ENCODE measurements around the gene ARMC7.
A peak's percentile ranks its signal among the peaks of the same experiment; 100 is the strongest.
"Not testable (repeated sequence)": the region's sequence is repeated elsewhere in the genome, so short reads cannot be mapped to it uniquely, and the experiment has no call there.

Gene ARMC7

DNA sequence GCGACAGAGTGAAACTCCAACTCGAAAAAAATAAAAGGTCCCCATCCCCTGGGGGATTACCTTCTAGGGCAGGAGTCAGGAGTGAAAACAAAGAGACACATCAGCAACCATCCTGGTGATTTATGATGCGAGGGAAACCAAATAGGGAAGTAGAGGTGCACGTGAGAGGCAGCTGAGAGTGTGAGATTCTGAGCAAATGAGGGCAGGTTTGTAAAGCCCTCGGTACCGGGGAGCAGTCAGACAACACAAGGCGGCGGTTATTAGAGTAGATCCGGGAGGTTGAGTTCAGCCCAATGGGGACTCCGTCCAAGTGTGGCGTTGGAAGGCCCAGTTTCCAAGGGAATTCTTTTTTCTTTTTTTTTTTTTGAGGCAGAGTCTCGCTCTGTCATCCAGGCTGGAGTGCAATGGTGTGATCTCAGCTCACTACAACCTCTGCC is 7.4 kb upstream of the ARMC7 start:
- DNase-seq (ENCODE audit: low read depth in 2 of 2) = no peak

DNA sequence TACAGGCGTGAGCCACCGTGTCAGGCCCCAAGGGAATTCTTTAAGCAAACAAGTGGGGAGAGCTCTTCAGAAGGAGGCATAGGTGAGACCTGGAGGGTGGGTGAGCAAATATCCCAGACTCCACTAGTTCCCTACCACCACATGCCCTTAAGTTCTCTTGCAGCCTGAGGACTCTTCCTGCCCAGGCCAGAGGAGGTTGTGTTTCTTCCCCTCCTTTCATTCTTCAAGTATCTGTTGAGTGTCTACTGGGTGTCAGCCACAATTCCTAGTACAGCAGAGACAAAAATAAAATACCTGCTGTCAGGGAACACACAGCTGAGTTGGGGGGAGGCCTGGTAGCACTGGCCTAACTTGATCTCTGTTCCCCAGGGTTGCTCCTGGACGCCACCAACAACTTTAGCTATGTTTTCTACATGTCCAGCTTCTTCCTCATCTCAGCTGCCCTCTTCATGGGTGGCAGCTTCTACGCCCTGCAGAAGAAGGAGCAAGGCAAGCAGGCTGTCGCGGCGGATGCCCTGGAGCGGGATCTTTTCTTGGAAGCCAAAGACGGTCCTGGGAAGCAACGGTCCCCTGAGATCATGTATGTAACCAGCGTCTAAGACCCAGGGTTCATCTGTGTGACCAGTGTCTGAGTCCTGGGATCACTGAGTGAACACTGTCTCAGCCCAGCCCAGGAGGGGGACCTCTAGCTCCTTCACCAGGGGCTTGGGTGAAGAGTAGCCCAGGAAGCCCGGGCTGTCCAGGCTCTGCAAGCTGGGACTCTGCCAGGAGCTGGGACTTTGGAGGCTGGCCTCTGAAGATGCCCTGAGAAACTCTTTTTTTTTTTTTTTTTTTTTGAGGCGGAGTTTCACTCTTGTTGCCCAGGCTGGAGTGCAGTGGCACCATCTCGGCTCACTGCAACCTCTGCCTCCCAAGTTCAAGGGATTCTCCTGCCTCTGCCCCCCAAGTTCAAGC is 5.9 kb upstream of the ARMC7 start:
- no peak for DNase-seq (ENCODE audit: low read depth in 2 of 2)

DNA sequence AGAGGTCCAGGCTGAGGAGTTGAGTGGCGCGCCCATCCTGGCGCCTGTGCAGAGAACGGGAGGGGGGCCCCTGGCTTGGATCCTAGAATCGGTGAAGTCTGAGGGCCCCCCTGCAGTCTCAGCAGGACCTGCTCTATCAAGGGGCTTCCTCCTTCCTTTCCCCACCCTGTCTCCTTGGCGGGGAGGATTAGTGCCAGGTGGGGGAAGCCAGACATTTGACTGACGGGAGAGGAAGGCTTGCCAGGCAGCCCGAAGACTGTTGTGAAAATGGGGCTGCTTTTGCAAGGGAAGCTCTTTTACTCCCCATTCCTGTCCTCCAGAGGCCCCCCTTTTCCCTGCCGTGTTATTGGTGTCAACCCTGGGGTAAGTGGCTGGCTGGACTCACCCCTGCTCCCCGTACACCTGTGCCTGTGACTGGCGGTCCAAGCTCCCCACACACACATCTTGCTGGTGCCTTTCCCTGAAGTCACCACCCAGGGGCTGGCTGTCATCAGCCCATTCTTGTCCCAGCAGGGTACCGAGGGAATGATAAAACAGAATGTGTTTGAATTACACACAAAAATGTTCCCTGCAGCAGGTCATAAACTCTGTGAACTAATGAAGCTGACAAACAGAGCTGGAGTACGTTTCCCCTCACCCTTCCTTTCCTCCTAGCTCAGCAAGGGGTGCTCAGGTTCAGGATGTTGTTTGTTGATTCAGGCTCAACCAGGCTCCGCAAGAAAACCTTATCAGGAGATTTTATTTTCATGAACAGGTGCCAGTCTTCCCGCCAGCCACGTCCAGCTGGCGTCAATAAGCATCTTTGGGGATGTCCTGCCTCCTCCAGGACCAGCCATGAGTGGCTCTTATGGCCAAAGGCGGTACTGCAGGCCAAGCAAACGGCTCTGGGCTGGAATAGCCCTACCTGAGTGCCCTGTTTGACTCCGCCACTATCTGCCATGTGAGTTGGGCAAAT is 4.4 kb upstream of the ARMC7 start:
- no peak for DNase-seq (ENCODE audit: low read depth in 2 of 2)

DNA sequence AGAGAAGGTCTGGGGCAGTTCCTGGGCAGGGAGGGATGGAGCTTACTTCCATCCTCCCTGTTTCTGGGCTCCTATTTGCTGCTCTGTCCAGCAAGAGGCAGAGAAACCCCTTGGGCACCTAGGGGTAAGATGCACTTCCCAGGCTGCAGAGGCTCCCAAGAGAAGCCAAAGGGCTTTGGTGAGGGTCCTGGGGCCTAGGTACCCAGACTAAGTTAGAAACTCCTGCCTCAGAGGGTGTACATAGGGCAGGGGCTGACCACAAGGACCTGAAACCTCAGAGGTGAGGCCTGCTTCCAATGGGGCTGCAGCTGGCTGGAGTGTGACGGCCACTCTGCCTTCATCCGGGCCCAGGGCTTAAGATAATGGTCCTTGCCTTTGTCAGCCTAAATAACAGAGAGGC is 1.6 kb upstream of the ARMC7 start:
- no peak for DNase-seq (ENCODE audit: low read depth in 2 of 2)

DNA sequence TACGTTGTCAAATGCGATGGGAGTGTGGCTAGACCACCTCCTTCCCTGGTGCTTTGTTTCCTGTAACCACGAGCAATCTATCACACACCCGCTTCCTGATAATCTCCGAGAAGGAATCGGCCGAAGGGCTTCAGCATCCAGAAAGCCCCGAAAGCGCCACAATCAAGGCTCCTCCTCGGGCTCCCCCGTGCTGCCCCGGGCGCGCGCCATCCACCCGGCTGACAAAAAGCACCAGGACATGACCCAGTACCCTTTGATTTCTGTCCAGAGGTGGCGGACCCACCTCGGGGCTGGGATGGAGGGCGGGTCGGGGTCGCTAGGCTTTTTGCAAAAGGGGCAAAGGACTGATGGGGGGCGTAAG is 743 bp upstream of the ARMC7 start:
- DNase-seq (ENCODE audit: low read depth in 2 of 2) = no peak

DNA sequence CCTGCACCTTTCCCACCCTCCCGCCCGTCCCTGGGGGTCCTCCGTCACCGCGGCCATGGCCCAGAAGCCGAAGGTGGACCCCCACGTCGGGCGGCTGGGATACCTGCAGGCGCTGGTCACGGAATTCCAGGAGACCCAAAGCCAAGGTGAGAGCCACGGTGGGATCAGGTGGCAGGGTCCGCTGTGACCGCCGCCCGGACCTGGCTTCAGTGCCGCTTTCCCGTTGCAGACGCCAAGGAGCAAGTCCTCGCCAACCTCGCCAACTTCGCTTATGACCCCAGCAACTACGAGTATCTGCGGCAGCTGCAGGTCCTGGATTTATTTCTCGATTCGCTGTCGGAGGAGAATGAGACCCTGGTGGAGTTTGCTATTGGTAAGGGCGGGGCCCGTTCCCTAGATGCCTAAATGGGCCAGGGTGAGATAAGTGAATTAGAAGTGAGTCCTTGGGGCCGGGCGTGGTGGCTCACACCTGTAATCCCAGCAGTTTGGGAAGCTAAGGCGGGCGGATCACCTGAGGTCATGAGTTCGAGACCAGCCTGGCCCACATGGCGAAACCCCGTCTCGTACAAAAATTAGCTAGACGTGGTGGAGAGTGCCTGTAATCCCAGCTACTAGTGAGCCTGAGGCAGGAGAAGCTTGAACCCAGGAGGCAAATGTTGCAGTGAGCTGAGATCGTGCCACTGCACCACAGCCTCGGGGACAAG is 617 bp downstream of the ARMC7 start:
- DNase-seq (ENCODE audit: low read depth in 2 of 2) = no peak

DNA sequence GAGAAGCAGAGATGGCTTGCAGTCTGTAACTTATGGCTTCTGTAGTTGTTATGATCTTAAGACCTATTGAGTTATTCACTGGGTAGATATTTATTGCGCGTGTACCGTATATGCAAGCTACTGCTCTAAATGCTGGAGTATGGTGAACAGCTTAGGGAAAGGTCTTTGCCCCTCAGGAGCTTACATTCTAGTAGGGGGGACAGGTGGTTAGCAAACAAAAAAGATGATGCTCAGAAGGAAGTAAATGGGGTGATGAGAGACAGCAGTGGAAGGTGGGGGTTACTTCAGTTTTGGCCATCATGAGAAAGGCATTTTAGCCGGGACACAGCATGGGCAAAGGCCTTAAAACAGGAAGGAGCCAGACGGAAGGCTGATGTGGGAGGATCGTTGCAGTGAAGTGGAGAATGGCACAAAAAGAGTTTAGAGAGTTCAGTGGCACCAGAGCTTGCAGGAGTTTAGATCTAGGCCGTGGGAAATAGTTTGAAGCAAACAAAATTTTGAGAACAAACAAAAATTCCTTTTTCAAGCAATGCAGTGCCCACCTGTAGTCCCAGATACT is 2.1 kb downstream of the ARMC7 start:
- no peak for DNase-seq (ENCODE audit: low read depth in 2 of 2)

DNA sequence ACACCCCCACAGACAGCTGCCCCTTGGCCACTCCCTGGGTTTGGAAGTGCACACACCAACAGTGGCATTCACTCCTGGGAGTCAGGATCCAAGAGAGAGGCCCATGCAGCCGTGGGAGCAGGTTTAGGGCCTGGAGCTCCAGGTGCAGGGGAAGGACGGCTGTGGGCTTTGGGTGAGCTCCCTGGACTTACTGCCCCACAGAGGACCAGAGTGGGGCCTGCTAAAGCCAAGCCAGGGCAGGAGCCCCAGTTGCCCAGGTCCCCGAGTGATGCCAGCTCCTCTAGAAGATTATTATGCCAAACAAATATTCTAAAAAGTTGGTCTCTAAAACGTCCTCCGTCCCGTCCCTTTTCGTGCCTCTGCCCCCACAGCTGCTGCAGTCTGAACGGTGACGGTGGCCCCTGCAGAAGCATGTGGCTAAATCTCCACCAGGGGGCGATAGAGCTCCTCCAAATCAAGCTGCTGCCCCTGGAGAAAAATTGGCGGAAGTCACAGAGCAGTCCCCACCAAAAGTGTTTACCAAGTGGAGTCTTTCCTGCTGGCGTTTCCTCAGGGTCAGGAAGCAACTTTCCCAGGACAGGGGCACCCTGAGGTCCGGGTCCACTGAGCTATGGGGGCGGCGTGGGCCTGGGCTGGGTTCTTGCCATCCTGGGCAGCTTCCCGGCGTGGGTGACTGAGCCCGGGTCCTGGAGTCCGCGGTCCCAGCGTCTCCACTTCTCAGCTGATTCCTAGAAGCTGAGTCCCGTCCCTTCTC is 4.2 kb downstream of the ARMC7 start:
- DNase-seq (ENCODE audit: low read depth in 2 of 2) = peak; percentile 72 to 93

DNA sequence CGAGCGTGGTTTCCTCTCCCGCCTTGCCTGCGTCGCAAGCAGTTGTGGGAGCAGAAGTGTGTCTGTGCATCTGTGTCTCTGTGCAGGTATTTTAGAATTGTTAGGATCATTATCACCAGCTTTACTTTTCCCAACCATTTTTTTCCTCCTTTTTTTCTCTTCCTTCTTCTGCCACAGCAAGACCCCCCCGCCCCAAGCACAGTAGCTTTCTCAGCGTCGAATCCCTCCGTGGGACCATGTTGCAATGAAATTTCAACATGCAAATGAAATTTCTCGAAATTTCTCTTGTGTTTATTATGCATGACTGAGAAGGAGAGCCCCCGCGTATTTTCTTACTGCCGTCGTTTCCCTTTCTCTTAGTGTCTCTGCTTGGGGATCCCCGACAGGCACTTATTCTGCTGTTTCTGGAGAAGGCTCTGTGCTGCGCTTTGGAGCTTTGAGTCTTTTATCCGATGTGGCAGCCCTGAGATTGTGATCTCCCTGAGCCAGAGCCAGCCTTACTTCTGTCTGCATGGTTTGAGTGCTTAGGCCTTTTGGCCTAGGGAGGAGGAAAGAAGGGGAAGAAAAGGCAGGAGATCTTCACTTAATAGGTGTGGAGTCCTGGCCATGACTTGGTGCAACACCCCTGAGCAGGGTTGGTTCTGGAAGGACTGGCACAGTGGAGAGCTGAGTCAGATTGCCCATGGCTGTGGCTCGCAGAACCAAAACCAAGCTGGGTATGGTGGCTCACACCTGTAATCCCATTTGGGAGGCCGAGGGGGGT is 5.0 kb downstream of the ARMC7 start:
- no peak for DNase-seq (ENCODE audit: low read depth in 2 of 2)

DNA sequence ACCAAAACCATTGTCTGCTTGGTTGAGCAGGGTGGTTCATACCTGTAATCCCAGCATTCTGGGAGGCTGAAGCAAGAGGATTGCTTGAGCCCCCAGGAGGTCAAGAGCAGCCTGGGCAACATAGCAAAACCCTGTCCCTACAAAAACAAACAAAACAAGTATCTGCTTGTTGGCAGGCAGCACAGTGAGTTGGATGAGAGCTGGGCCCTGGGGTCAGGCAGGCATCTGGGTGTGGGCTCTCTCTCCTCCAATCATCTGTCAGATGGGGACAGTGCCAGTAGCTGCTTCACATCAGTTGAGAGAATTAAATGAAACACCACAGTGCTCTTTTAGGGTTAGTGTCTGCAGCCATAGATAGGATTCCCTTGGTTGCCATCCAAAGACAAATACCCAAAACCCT is 5.8 kb downstream of the ARMC7 start:
- no peak for DNase-seq (ENCODE audit: low read depth in 2 of 2)

DNA sequence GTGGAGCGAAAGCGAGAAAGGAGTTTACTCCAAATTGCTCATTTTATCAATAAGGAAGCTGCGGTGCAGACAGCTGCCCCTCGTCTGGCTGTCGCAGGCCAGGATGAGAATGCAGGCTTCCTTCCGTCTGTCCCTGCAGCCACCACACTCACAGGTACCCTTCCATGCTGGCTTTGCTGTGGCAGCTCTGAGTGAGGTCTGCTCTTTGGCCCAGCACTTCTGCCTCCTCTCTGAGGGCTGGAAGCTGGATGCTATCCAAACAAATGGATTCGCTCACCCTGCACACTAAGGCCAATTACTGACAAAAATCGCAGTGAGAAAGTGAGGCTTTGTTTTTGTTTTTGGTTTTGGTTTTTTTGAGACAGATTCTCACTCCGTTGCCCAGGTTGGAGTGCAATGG is 7.0 kb downstream of the ARMC7 start:
- no peak for DNase-seq (ENCODE audit: low read depth in 2 of 2)

DNA sequence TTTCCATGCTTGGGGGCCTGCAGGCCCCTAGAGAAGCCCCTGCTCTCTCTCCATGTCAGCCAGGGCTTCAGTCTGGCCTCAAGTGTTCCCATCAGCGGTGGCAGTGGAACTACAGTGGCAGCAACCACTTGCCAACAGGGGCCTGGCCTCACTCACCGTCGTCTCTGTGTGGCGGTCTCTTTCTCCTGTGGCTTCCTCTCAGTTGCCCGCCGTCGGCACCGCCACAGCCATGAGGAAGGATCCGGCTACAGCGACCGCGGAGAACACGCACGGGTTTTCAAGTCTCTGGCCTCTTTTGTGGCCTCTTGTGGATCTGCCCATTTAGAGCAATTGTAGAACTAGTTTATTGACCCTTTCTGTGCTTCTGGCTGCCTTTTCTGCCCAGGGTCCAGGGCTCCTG is 8.5 kb downstream of the ARMC7 start:
- no peak for DNase-seq (ENCODE audit: low read depth in 2 of 2)

DNA sequence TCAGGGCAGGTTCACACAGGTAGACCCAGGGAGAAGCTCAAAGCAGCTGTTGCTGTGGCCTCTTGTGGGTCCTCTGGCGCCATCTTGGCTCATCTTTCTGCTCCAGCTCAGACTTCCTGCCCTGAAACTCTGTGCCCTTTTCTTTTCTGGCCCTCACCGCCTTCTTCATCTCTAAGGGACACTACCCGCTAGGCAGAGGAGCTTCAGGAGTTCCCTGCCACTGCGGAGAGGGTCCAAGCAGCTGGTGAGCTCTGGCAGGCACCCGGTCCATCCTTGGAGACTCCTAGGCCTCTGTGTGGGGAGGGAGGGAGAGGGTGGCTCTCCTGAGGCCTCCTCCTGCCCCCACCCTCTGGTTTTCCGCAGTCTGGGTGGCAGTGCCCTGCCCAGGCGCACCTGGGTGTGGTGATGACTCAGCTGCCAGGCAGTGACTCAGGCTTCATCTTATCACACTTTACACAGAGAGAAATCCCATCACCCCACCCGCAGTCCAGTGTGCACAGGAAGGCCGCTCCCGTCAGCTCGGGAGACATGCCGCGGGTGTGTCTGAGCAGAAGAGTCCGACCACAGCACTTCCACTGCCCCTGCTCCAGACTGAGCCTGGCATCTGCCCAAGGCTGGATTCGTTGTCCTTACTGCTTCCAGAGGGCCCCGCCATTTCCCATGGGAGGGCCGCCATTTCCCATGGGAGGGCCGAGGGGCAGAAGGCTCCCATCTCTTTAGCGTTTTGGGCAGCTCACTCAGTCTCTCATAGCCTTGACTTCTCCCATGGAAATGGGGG is 14.5 kb downstream of the ARMC7 start:
- DNase-seq (ENCODE audit: low read depth in 2 of 2) = peak; percentile 57 to 58

DNA sequence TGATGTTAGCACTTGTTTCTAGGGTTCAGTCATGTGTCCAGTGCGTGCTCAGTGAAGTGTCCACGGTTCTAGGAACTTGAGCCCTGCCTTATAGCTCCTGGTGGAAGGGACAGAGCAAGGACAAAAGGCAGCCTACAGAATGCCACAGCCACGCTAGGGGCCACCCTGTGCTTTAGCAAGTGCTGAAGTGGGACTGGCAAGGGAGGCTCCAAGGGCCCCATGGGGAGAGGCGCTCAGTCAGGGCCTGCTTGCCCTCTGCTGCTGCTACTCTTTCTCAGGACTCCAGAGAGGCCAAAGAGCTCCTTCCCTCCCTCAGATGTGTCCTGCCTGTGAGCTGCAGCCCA is 15.0 kb downstream of the ARMC7 start:
- DNase-seq (ENCODE audit: low read depth in 2 of 2) = no peak

DNA sequence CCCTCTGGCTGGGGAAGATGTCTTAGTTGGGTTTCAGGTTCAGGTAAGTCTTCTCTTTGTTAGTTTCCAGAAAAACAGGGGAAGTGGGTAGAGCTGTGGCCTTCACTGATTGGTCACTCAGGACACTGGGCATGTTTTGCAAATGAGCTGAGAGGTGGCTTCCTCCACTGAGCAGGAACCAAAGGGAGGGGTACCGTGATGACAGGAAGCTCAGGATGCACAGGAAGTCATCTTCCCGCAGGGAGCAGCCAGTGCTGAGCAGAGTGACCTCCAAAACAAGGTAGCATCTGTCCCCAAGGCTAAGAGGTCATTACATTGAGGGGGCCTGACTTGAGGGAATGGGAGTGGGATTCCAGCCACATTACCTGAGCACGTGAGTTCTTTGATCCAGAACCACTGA is 16.2 kb downstream of the ARMC7 start:
- DNase-seq (ENCODE audit: low read depth in 2 of 2) = no peak

DNA sequence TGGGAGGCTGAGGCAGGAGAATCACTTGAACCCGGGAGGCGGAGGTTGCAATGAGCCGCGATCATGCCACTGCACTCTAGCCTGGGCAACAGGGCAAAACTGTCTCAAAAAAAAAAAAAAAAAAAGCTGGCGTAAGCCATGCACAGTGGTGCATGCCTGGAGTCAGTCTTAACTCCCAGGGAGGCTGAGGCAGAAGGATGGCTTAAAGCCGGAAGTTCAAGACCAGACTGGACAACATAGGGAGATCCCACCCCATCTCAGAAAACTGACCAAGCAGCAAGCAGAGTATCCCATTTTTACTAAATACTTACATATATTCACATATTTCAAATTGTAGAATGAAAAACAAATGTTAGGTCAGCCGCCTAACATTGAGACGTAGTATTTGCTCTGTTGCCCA is 17.2 kb downstream of the ARMC7 start:
- no peak for DNase-seq (ENCODE audit: low read depth in 2 of 2)

DNA sequence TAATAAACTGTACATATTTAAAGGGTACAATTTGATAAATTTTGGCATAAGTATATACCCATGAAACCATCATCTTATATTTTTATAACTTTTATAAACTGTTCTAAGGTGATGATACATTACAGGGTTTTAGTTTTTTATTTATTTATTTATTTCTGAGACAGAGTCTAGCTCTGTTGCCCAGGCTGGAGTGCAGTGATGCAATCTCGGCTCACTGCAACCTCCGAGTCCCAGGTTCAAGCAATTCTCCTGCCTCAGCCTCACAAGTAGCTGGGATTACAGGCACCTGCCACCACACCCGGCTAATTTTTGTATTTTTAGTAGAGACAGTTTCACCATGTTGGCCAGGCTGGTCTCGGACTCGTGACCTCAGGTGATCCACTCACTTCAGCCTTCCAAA is 18.2 kb downstream of the ARMC7 start:
- DNase-seq (ENCODE audit: low read depth in 2 of 2) = not testable (repeated sequence)

DNA sequence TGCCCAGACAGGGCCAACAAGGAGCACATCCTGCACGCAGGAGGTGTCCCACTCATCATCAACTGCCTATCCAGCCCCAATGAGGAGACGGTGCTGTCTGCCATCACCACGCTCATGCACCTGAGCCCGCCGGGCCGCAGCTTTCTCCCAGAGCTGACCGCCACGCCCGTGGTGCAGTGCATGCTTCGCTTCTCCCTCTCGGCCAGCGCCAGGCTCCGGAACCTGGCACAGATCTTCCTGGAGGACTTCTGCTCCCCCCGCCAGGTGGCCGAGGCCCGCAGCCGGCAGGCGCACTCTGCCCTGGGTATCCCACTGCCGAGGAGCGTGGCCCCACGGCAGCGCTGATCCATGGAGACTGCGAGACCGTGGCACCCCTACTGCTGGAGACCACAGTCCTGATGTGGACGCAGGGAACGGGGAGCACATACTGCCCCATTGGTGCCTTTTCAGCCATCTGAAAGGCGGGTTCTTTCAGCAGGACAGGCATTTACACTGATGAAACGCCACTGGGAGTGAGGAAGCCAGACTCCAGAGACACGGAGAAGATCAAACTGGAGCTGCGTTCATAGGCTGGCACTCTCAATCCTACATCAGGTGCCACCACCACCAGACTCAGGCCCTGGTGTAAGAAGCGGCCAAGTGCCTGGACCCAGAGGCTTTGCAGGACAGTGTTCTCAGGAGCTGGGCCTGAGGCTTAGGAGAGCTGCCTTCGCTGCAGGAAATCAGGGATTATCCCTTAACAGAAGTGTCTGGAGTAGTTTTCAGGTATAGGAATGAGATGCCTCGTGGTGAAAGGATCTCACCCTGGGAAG is 19.1 kb downstream of the ARMC7 start:
- no peak for DNase-seq (ENCODE audit: low read depth in 2 of 2)

DNA sequence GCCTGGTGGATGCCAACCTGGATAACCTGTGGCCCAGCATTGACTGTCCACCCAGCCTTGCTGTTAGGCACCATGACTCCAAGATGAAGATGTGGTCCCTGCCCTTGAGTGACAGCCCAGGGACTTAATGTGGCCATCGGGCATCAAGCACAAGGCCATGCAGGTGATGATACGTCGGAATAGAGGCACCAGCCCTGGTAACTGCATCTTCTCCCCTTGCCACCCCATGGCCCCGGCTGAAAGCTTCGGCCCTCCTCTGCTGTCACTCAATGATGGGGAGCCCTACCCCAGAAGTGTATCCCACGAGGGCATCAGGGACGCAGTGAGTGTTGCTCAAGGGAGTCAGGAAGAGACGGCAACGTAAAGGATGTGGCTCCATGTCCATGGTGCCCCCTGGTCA is 19.8 kb downstream of the ARMC7 start:
- no peak for DNase-seq (ENCODE audit: low read depth in 2 of 2)

Measured in stimulated activated CD4-positive, alpha-beta T cell treated with anti-CD3 and anti-CD28 coated beads, Interleukin-1b, Interleukin-23, amount 100 ng/mL, for 4 hours (primary cell).